ENCODE measurements around the gene C1QTNF4. TPM values are rescaled to one million over a fixed set of nuclear protein-coding genes. Genes with fewer than 3 reads are reported as not detected.
A peak's percentile ranks its signal among the peaks of the same experiment; 100 is the strongest.

C1QTNF4 gene
- total and polyA plus RNA-seq, 2 of the 13 experiments (the other 11 are each of a cell fraction or from before 2014, with no cell fraction given) = not detected

GRCh38 chr11:47642099-47642855 is 48.1 kb upstream of the C1QTNF4 start, which contains the start of gene MTCH2 (continued):
- TF ChIP-seq THRA (CRISPR knock-in tag; IDR thresholded peaks at IDR 0.05; ENCODE audit: borderline replicate concordance) (no peak; the same call in 1 of the 2 replicates), NONO (IDR thresholded peaks at IDR 0.05) (no peak), NONO (CRISPR knock-in tag; conservative IDR thresholded peaks at IDR 0.05) (peak; percentile 70), CCDC6 (CRISPR knock-in tag; IDR thresholded peaks at IDR 0.05) (peak; percentile 59; the same call in 1 of the 2 replicates), CREB1 (IDR thresholded peaks at IDR 0.05) (peak; percentile 64), CREB1 (CRISPR knock-in tag; IDR thresholded peaks at IDR 0.05) (no peak), YY1 (IDR thresholded peaks at IDR 0.05; ENCODE audit: insufficient read depth, insufficient replicate concordance, low read depth, low read length) (peak; percentile 95), LBX2 (CRISPR knock-in tag; IDR thresholded peaks at IDR 0.05; ENCODE audit: borderline replicate concordance) (peak; percentile 70; the same call in 1 of the 2 replicates), KLF16 (CRISPR knock-in tag; IDR thresholded peaks at IDR 0.05) (peak in 1 of 2 experiments; percentile 73; a peak in 1 of 4 replicates), GABPB1 (CRISPR knock-in tag; IDR thresholded peaks at IDR 0.05) (peak; percentile 81), GTF2F1 (IDR thresholded peaks at IDR 0.05; ENCODE audit: low read length) (no peak), ZBTB44 (CRISPR knock-in tag; IDR thresholded peaks at IDR 0.05) (peak; percentile 30; the same call in 1 of the 2 replicates), ZNF281 (CRISPR knock-in tag; IDR thresholded peaks at IDR 0.05; ENCODE audit: borderline replicate concordance) (peak; percentile 18; the same call in 1 of the 2 replicates), ZHX2 (IDR thresholded peaks at IDR 0.05; ENCODE audit: low read depth) (peak; percentile 73; the same call in 1 of the 2 replicates), ZHX2 (CRISPR knock-in tag; IDR thresholded peaks at IDR 0.05; ENCODE audit: borderline replicate concordance) (0 out of 2 replicates have a peak, but pooled peaks have one; percentile 42), ZNF160 (CRISPR knock-in tag; IDR thresholded peaks at IDR 0.05) (peak; percentile 66; the same call in 1 of the 2 replicates)
